ENCODE data around the gene C8A. TPM values are rescaled to one million over a fixed set of nuclear protein-coding genes. Genes with fewer than 3 reads are reported as not detected.

Gene C8A
- total RNA-seq, 2 donors from 2014 or later = not detected

- no peak for DNase-seq (ENCODE audit: low spot score)
- intact Hi-C loops (cut with DNase I) = no loop called here
These were observed 61.4 kb downstream of the C8A start for GRCh38 chr1:56915960-56916359.

DNA sequence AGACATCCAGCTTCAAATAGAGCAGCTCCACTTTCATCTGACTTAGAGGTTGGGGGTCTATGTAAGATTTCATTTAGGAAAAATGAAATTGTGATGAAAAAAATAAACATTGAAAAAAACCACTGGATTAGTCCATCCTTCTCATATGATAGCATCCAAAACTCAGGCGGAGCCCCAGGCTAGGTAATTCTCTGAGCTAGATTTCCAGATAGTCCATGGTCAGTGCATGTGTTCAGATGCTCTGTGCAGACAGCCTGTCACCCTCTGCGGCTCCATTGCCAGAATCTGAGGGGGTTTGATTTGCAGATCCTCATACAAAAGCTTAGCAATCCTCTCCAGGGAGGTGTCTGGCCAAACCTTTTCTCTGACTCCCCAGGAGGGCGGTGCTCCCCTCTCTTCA is 62.0 kb downstream of the C8A start:
- intact Hi-C loops (cut with DNase I) = no loop called here
- no peak for DNase-seq (ENCODE audit: low spot score)

DNA sequence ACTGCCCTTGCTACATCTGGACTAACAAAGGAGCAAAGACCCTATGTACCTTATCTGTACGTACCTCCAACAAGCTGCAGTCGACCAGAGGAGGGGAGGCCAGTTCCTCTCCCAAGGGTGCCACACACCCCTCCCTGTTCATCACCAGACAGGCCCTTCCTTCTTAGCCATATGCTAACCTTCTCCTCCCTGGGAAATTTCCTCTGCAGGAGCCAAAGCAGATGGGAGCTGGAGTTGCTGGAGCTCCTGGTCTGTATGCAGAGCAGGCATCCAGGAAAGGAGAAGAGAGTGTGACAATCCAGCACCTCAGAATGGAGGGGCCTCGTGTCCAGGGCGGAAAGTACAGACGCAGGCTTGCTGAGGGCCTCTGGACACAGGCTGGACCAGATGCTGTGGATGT is 62.8 kb downstream of the C8A start:
- intact Hi-C loops (cut with DNase I) = no loop called here

GRCh38 chr1:56920591-56921001 is 66.0 kb downstream of the C8A start:
- intact Hi-C loops (cut with DNase I) = no loop called here
- no peak for DNase-seq (ENCODE audit: low spot score)

More for the DNA sequence above, 62.8 kb downstream of the C8A start:
- no peak for DNase-seq (ENCODE audit: low spot score)

GRCh38 chr1:56921479-56921878 is 66.9 kb downstream of the C8A start:
- DNase-seq (ENCODE audit: low spot score) = no peak
- intact Hi-C loops (cut with DNase I) = no loop called here

GRCh38 chr1:56922070-56922469 is 67.5 kb downstream of the C8A start:
- no peak for DNase-seq (ENCODE audit: low spot score)
- intact Hi-C loops (cut with DNase I) = loop anchor here in 1 of 2 donors (1.0 kb wide), 1 partner anchor 32 kb away; no protein-coding TSS in a partner anchor

- DNase-seq (ENCODE audit: low spot score) = no peak
- intact Hi-C loops (cut with DNase I) = loop anchor here in 1 of 2 donors (1.0 kb wide), 1 partner anchor 32 kb away; no protein-coding TSS in a partner anchor
These were observed 67.9 kb downstream of the C8A start for GRCh38 chr1:56922507-56922906.

DNA sequence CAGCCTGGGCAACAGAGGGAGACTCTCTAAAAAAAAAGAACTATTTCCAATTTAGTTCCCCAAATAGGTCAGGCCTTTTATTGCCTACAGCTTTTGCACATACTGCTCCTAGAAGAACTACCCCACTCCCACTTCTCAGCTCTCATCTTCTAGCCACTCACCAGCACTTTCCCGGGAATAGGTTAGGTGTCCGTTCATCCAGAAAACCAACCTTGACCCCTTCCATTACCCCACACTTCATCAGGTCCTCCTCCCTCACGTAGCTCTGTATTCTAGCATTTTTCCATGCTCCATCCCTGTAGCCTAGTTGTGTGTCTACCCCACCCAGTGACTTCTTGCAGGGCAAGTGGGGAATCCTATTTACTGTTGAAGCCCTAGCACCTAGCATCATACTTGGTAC is 68.6 kb downstream of the C8A start:
- no peak for DNase-seq (ENCODE audit: low spot score)
- intact Hi-C loops (cut with DNase I) = no loop called here

DNA sequence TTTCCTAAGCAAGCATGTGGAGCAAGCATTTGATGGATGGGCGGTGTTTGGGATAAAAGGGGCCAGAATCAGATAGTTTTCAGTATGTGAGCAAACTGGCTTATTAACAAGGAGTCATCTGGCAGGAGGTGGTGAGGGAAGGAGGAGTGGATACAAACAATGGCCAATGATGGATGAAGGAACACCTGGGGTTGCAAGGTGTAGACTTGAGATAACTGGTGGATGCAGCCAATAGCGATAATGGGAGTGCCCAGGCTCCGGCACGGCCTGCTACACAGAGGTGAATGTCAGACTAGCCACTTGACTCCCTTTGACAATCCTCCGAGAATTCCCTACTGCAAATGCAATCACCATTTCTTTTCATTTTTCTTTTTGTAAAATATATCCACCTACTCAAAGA is 69.5 kb downstream of the C8A start:
- DNase-seq (ENCODE audit: low spot score) = no peak
- intact Hi-C loops (cut with DNase I) = no loop called here

- intact Hi-C loops (cut with DNase I) = no loop called here
- DNase-seq (ENCODE audit: low spot score) = no peak
These were observed 70.6 kb downstream of the C8A start for GRCh38 chr1:56925193-56925592.

DNA sequence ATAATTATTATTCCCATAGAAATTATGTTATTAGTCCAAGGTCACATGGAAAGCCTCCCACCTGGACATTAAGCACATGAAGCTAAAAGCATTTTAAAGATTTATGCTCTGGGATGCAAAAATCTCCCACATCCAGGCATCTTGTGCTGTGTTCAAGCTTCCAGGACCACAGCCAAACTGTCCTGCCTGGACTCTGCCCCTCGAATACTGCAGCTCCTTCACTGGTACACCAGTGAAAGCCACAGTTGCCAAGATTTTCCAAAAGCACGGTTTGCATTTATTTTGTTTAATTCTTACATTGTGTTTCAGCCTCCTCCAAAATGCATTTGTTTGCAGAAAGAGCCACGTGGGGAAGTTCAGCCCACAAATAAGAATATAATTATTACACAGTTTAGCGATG is 72.6 kb downstream of the C8A start:
- intact Hi-C loops (cut with DNase I) = no loop called here

GRCh38 chr1:56927986-56928385 is 73.4 kb downstream of the C8A start:
- intact Hi-C loops (cut with DNase I) = no loop called here
- DNase-seq (ENCODE audit: low spot score) = no peak

More for the DNA sequence above, 72.6 kb downstream of the C8A start:
- no peak for DNase-seq (ENCODE audit: low spot score)

DNA sequence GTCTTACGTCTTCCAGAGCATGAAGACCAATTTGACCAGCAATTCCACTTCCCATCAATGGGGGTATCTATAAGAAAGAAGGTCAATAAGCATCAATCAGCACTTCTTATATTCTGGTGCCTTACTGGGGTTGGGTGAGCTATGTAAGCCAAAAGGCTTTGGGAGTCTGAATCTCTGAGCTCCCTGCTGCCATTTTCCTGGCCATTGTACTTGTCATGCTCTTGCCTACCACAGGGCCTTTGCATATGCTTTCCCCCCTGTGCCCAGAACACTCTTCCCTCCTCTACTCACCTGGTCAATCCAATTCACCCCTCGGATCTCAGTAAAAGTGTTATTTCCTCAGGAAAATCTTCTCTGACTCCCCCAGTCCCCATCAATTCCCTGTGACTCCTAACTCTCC is 74.9 kb downstream of the C8A start:
- DNase-seq (ENCODE audit: low spot score) = no peak
- intact Hi-C loops (cut with DNase I) = no loop called here

DNA sequence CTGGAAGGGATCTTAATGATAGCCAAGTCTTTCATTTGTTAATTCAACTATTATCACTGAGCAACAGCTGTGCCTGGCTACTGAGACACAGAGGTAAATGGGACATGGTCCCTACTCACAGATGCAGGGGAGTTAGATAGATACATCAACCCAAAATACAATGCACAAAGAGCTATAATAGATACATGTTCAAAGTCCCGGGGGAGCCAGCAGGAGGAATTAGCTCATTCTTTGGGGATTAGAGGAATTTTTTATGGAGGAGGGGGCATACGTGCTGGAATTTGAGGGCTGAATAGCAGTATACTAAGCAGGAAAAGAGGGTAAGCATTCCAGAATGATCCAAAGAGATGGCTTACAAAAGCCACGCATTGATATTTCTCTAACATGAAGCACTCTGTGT is 76.6 kb downstream of the C8A start:
- no peak for DNase-seq (ENCODE audit: low spot score)
- intact Hi-C loops (cut with DNase I) = no loop called here

DNA sequence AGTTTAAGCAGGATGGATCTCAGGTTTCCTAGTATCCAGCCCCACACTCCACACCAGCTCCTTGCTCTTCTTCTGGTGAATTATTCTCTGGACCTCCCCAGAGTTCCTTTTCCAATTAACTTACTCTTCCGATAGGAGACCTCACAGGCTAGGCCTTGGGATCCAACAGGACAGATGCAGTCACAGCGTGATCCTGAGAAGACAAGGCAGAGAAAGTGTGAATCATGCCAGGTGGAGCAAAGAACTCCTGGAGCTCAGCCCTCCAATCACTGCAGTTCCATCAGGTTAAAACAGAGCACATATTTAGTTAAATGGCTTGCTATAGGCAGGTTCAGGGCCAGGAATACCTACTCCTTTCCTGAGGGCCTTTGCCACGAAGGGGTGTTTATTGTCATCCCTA is 77.1 kb downstream of the C8A start:
- no peak for DNase-seq (ENCODE audit: low spot score)
- intact Hi-C loops (cut with DNase I) = no loop called here

DNA sequence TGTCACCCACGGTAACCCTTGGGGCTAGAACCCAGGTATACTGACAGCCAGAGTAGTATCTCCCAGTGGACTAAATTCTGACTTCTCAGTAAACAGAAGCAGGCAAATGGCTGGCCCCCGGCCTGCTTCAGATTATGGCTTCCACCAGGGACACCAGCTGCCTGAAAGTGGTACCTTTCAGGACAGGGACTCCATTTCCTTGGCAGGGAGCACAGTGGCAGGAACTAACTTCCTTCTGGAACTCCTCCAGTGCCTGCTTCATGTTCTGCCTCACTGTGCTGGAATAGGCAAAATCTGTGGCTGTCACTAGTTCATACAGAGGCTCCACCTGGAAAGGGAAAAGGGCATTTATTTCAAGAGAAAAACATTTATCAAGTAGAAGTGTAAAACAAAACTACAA is 78.6 kb downstream of the C8A start:
- intact Hi-C loops (cut with DNase I) = no loop called here
- no peak for DNase-seq (ENCODE audit: low spot score)

- no peak for DNase-seq (ENCODE audit: low spot score)
- intact Hi-C loops (cut with DNase I) = no loop called here
These were observed 79.0 kb downstream of the C8A start for GRCh38 chr1:56933606-56934005.

GRCh38 chr1:56934430-56935060 is 79.9 kb downstream of the C8A start:
- intact Hi-C loops (cut with DNase I) = no loop called here
- DNase-seq (ENCODE audit: low spot score) = no peak

DNA sequence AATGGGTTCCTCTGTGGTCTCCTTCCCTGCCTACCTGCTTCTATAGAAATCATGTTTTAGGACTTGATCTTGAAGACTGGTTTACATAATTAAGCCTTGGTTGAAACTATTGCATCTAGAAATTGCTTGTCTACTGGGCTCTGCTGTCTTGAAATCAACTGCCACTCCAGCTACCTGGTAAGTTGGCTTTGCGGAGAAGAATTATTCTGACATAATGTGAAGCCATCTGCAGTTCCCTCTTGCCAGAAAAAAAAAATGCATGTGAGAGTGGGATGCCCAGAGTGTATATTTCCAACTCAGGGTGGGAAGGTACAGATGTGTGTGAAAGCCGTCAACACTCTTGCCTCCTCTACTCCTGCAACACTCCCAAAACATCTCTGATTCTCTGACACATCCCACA is 84.0 kb downstream of the C8A start:
- intact Hi-C loops (cut with DNase I) = no loop called here
- no peak for DNase-seq (ENCODE audit: low spot score)

DNA sequence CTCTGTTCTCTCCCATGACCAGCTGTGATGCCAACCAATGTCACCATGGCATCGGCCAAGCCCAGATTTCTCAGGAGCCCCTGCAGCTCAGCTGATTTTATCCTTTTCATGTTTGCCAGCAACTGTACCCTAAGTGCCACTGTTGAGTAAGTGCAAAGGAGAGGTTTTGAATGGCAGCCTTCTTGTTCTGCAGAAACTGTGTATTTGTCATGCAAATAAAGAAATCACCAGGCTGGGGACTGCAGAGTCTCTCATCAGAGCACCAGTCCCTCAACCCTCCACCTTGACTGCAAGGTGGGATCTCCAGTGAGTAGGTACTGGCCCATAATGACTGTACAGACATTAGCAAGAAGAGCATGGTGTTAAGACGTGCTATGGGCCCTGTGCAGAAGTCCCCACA is 84.6 kb downstream of the C8A start:
- intact Hi-C loops (cut with DNase I) = no loop called here
- DNase-seq (ENCODE audit: low spot score) = no peak

DNA sequence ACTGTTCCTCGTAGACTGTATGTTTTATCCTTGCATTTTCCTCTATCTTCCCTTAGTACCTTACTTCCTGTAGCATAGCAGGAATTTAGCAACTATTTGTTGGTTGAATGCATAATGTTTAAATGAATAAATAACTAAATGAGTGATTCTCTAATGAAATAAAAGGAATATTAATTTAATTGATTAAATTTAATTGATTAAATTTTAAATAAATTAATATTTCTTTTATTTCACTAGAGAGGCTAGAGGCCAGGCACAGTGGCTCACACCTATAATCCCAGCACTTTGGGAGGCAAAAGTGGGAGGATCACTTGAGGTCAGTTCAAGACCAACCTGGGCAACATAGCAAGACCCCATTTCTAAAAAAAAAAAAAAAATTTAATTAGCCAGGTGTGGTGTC is 85.4 kb downstream of the C8A start:
- DNase-seq (ENCODE audit: low spot score) = no peak
- intact Hi-C loops (cut with DNase I) = no loop called here

Data from posterior vena cava (tissue), 2 donors.